RKO (cell line): ENCODE measurements around the gene NRAS.

Experiments used
- DNase-seq: peaks from one replicate; pipeline ENCODE4 v3.0.0-alpha.2; 2016; ENCODE audit warnings: low spot score

Gene NRAS

DNA sequence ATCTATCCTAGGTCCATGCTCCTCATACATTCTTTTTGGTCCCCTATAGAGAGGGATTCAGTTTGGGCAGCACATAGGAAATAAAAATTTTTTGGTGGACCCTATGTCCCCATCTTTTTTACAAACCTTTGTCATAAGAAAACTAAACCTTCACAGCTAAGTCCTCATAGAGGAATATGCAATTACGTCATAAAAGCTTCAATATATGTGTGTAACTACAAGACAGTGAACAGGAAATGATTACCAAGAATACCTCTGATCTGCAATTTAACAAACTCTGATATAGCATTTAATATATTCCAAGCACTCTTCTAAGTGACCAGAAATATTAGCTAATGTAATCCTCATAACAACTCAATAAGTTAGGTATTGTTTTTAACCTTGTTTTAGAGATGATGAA is 40.5 kb downstream of the NRAS start:
- no peak for DNase-seq

DNA sequence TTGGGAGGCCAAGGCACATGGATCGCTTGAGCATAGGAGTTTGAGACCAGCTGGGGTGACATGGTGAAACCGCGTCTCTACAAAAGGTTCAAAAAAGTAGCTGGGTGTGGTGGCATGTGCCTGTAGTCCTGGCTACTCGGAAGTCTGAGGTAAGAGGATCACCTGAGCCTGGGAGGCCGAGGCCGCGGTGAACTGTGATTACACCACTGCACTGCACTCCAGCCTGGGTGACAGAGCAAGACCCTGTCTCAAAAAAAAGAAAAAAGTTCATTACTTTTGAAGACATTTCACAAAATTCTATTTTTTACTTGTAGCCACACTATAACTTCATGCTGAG is 44.7 kb downstream of the NRAS start:
- DNase-seq, result no peak

DNA sequence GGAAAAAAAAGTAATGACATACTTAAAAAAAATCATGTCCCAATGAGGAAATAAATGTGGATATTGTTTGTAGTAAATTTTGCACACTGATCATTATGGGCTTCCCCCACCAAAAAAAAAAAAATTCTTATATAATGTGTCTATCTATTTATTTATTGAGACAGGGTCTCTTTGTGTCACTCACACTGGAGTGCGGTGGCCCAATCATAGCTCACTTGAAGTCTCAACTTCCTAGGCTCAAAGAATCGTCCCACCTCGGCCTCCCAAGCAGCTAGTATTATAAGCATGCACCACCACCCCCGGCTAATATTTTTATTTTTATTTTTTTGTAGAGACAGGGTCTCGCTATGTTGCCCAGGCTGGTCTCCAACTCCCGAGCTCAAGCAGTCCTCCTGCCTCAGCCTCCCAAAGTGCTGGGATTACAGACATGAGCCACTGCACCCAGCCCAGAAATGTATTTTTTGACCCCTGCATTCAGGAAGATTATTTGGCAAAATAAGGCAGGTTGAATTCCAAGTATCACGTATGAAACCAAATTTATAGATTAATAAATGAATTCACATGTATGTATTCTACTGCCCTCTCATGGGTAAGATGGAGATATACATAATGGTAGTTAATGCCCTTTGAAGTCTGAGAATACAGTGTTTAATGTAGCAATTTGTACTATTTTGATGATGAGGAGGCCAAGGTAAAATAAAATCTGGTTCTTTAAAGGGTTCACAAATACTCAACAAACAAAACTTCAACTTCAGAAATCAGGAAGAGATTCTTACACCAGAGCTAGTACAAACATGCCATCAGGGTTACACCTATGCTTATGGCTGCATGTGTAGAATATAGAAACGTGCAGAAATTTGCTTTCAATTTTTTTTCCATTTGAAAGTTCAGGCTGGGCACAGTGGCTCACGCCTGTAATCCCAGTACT is 45.3 kb downstream of the NRAS start:
- DNase-seq, result peak; percentile 57

DNA sequence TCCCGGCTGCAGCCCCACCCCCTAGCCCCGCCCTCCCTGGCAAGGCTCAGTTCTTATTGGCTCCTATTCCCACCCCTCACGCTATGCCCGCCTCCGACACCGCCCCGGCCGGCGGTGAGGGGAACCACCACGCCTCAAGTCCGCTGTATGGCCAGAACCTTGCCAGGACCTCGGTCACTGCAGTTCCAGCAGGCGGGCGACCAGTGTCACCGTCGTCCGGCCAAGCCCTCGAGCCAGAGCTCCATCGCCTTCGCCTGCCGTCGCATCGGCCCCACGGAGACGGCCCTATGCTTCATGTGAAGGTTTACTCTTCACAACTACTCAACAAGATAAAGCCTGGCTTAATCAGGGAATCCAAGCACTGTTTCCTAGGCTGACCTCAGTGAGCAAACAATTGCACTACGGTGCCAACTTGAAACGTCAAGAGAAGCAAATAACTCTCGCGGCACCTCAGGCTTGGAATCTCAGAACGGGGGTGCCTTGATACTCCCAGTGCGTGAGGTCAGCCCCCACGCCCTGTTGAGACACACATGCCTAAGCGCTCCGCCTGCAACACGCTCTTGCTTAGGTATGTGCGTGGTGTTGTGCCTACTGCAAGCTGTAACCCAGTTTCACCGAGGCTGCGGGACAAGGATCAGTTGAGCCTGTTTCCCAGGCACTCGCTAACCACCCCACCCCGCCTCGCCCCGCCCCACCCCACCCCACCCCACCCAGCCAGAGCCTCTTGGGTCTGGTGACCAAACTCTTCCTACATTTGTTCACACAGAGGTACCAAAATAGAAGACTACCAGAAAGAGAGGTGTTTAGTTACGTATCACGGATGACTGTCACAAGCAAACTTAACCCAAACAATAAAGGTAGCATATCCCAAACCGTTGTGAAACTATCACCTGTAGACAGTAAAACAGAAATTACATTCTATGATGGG is 46.2 kb downstream of the NRAS start:
- peak; percentile 49 for DNase-seq

DNA sequence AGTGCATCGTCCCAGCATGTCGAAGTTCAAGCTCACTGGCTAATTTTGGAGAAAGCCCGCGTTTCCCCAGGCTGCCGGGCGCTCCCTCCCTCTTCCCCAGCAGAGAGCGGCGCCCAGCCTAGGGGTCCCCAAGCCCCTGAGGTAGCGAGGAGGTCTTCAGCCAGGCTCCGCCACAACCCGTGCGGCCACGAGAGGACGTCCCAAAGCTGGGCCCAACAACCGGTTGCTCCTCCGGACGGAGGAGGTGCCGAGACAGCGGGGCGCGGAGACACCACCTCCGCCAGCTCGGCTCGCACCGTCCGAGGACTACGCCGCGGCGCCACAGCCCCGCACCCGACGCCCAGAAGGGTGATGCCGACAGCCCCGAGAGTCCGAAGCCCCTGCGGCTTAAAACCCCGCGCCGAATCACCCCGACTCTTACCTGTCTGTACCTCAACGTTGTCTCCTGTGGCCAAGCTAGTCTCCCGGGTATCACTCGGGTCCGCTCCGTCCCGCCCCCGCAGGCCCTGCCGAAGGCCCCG is 46.9 kb downstream of the NRAS start, which contains the start of gene DENND2C:
DENND2C (minus strand) TSS at position 488 of the 521 bp plus-strand sequence. CDS start 44,065 bp downstream, outside the sequence.
- no peak for DNase-seq

DNA sequence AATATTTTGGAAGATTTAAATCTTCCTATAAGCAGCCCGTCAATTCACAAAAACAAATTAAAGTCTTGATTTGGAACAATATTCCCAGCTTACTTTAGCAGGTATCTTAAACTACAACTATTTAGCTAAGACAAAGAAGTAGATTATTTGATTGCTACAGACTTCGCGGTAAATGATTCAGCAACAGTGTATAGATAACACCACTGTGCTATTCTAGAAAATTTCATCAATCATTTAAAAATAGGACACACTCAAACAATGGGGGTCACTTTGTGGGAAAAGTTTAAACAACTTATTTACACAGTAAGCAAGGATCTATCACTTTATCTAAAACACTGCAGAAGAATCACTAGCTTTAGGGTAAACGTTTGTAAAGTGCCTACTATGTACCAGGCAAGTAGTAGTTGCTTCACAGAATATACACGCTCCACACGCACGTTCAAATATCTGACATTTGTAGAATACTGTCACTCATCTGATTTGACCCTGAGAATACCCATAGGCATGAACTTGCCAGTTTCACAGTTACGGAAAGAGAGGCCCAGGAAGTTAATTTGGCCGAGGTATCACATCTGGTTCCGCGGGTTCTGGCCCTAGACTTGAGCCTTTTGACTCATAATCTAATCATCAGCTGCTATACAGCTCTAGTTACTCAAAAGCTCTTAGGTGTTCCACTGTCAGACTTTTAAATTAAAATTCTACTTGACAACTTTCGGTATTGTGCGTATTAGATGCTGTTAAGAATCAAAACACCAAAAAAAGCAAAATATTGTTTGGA is 47.6 kb downstream of the NRAS start:
- DNase-seq, result no peak

DNA sequence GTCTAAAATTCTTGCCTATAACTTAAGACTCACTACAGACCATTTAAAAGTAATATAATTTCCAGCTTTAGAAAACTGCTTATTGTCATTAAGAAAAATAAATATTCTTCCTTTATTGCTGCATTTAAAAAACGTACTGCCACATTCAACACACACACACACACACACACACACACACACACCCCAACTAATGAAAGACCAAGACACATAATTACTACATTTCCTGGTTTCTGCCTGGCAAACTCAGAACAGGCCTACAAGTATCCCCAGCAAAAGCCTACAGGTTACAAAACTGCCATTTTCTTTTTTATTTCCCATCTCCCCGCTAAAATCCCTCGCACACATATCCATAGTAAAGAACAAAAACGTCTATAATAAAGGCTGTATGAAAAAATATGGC is 48.2 kb downstream of the NRAS start:
- DNase-seq, result no peak

DNA sequence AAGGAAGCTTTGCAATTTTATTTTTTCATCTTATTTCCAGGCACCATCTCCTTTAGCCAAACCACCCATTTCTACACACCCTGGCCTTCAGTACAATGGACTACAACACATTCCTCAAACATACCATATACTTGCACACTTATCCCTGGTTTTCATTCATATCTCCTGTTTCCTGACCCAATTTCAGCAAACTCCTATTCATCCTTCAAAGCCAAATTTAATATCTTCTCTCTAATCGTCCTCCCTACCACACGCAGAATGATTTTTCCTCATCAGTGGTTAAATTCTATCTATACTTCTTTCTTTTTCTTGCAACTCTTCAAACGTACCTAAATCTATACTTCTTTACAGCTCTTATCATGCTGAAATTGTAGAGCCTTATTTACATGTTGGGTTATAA is 49.6 kb downstream of the NRAS start:
- no peak for DNase-seq

DNA sequence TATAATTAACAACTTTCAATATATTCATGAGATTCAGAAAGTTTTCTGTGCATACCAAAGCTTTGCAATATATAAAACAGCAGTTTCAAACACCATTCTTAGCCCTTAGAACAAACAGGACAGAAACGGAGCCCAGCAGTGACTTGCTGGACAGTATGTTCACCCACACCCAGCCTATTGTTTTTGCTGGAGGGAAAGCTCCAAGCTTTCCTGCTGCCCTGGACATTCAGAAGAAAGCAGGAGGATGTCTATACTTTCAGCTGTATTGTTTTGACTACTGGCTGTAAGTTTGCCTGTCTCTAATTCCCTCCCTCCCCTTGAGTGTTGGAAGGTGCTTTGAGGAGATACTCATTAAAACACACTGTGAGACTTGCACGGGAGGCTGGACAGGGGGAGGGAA is 56.3 kb downstream of the NRAS start:
- no peak for DNase-seq
